GM19238 (cell line): ENCODE results near the gene ZNF521.
"Not testable (repeated sequence)": the region's sequence is repeated elsewhere in the genome, so short reads cannot be mapped to it uniquely, and the experiment has no call there.

ENCODE experiments used
- DNase-seq: peaks from one replicate; pipeline ENCODE4 v3.0.0; 2011; ENCODE audit warnings: low spot score; ENCODE audit not compliant: insufficient read length

Gene ZNF521

GRCh38 chr18:25289001-25289631 is 62.9 kb downstream of the ZNF521 start:
- no peak for DNase-seq

DNA sequence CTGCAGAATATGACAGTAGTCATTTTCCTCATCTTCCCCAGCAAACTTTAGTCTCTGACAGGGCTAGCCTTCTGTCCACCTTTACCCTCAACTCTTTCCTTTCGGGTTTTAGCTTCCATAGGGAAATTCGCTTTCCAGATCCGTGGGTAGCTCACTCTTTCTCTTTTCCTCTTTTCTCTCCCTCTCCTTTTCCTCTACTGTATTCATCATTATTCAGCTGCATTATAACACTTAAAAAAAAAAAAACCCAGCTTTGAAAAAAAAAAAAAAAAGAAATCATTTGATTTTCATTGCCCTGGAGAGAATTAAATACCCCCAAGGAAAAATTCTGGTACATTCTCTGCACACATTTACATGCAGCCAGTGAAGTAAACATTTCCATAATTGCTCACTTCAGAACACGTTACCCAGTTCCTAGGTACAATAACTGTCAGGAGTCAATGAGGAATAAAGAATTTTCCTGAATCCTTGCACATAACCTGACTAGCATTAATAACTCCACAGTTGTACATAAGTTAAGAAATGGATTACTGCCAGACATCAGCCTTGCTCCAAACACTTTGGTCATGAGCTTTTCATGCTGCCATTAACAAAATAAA is 63.5 kb downstream of the ZNF521 start:
- no peak for DNase-seq

DNA sequence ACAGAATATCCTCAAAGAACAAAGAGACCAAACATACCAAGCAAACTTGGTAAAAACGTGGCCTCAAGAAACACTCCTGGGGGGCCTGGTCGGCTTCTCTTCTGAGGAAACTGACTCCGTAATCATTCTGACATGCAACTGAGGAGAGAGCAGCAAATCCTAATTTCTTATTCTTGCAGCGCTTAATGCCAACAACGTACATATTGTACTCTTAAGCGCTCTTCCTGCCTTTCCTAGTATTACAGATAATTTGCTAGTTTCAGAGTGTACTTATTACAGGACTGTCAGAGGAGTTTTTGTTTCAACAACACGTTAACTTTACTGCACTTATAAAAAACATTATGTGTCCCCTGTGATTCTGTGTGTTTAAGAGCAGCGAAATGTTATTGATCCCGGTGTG is 64.9 kb downstream of the ZNF521 start:
- no peak for DNase-seq

GRCh38 chr18:25284861-25285550 is 67.0 kb downstream of the ZNF521 start:
- DNase-seq = no peak

DNA sequence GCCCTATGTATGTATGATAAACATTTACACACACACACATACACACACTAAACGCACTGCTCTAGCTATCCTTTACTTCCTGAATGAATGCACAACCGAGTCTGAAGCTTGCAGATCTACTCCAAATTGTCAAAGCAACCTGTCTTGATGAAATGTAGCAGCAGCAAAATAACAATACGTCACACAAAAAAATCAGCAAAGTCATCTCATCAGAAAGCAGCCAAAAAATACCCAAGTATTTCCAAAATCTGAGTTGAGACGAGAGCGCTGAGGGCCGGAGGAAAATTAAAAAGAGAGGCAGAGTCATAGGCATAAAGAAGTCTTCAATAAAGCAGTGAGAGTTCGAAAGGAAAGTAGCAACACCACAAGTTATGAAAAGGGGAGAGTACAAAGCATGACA is 67.7 kb downstream of the ZNF521 start:
- no peak for DNase-seq

GRCh38 chr18:25283781-25284180 is 68.2 kb downstream of the ZNF521 start:
- DNase-seq = no peak

DNA sequence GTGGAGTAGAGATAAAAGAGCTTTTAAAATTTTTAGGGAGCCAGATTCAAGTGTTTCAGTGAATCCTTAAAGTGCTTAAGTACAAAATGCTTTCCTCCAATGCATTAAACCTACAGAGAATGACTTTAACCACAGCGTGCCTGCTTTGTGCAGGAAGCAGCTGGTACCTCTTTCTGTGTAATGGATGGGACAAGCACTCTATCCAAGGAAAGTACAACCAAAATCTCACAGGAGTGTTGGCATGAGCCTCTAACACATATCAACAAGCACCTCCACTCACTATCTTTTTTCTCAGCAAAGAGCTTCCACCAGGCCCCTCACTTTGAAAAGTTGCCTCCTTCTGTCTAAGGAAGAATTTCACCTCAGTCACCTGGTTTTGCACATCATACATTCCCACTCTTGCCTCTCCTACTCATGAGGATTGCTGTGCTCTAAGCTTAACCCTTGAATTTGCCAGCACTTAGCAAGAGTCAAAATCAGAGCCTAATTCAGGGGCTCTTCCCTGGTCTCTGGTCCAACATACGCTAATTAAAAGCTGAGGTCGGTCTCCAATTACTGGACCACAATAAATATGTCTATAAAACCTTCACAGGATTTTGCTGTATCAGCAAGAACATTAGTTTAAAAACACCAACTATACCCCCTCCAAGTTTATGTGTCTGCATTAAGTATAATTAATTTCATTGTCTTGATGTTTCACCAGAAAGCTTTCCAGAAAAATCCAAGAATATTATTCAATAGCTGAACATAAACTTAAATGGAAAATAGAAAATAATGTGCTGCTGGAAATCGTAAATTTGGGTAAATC is 68.9 kb downstream of the ZNF521 start:
- no peak for DNase-seq

DNA sequence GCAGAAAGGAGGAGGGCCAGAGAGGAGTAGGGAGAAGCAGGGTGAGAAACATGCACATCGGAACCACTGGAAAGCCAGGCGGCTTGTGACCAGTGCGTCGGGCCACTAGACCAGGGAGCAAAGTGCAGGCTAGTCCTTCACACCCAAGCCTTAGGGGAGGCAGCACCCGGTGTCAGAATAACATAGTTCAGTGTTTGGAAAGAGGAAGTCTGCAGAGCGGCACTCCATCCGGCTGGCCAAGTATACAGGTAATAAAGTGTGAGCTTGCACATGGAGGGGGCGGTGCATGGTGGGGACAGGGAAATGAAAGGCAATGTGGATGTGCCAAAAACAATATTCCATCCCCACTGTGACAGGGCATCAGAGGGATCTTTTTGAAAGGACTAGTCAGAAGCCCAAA is 69.7 kb downstream of the ZNF521 start:
- no peak for DNase-seq

DNA sequence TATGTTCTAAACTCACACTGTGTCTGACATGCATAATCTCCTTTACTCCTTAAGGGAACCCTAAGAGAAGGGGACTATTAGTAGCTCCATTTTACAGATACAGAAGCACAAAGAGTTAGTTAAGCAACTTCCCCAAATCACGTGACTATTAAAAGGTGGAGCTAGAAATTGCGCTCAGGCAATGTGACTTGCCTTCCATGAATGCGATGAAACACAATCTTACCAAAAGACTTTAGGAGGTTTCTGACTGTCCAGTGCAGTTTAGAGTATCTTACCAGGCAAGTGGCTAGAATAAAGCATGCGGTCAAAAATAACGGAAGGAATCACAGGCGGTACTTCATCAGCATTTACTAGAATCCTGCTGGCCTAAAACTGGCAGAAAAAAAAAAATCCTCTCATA is 70.4 kb downstream of the ZNF521 start:
- DNase-seq = no peak

- no peak for DNase-seq
Observed at GRCh38 chr18:25279961-25280360, 72.0 kb downstream of the ZNF521 start.

DNA sequence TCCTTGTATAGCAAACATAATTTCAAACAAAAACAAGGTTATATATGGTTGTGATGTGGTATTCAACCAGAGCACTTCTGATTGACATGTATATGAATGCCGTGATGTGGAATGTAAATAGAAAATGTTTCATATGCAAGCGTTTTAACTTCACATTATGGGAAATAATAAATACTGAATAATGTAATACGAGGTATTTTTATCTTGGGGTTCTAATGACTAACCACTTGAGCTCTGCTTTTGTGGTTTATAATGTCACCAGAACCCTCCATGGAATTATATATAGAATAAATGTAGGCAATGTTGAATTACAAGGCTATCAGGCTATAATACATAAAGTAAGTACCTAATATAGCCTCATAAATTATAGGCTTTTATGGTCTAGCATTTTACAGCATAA is 72.4 kb downstream of the ZNF521 start:
- no peak for DNase-seq

DNA sequence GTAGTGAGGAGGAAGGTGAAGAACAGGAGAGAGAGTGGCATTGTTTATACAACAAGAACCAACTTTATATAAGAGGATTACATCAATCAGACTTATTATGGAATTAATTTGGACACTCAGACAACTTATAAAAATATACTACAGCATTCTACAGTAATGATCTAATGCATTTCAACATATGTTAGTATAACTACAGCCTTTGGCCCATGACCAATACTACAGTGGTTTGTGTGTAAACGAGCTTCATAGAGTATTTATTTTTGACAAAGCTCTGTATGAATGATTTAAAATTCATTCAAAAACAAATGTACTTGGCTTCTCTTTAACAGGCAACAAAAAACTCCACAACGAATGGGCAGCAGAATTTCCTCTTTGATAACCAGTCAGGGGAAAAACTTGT is 72.8 kb downstream of the ZNF521 start:
- DNase-seq = no peak

DNA sequence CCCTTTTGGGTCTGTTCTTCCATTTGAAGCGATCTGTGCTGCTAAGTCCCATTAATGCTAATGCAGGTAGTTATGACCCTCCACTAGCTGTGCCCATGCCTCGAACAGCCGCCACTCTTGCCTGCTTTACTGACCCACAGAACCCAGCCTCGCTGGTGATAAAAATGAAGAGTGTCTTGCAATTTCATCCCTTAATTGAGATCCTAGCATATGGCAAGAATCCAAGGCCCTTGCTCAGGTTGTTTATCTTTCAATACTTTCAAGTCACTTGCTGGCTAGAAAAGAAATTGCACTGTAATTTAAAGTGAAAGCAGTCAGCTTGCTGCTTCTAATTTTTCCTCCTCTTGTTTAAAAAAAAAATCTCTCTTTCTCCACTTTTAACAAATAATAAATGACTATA is 73.6 kb downstream of the ZNF521 start:
- no peak for DNase-seq

GRCh38 chr18:25275412-25276001 is 76.5 kb downstream of the ZNF521 start:
- no peak for DNase-seq

DNA sequence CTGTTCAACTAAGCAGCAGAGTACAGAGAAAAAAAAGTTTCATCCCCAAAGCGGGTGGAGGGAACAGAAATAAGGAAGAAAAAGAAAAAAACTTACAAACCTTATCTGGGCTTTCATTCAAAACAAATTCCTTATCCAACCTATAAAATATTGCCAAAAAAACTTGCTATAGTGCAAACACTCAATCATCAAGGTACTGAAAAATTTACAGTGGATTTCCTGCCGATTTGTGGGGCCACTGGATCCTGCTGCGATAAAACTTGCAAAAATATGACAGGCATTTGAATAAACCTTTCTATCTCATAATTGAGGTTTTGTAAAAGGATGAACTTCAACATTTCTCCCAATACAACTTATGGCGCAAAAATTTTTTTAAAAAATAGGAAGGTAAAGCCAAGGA is 77.0 kb downstream of the ZNF521 start:
- DNase-seq = no peak

DNA sequence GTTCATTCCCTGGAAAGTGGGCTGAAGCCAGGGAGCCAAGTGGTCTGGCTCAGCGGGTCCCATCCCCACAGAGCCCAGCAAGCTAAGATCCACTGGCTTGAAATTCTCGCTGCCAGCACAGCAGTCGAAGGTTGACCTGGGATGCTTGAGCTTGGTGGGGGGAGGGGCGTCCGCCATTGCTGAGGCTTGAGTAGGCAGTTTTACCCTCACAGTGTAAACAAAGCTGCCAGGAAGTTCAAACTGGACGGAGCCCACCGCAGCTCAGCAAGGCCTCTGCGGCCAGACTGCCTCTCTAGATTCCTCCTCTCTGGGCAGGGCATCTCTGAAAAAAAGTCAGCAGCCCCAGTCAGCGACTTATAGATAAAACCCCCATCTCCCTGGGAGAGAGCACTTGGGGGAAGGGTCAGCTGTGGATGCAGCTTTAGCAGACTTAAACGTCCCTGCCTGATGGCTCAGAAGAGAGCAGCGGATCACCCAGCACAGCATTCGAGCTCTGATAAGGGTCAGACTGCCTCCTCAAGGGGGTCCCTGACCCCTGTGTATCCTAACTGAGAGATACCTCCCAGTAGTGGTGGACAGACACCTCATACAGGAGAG is 84.9 kb downstream of the ZNF521 start:
- DNase-seq = not testable (repeated sequence)

GRCh38 chr18:25262920-25263319 is 89.0 kb downstream of the ZNF521 start:
- no peak for DNase-seq

DNA sequence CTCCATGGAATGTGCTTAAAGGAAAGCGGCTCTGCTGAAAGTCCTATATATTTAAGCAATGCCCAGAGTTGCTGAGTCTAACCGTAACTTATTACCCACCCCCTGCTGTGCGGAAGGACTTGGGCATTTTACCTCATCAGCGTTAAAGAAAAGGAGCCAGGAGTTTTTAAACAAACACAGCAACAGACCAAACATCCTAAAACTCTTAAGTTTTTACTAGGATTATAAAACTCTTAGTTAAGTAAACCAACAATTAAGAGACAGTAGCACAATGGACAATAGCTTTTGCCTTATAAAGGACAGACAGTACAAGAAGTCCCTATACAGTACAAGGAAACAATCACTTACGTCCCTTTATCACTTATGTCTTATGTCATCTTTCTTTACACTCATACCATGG is 90.2 kb downstream of the ZNF521 start:
- no peak for DNase-seq

GRCh38 chr18:25256439-25256838 is 95.5 kb downstream of the ZNF521 start:
- DNase-seq = no peak

- no peak for DNase-seq
Observed at GRCh38 chr18:25253779-25254178, 98.2 kb downstream of the ZNF521 start.

DNA sequence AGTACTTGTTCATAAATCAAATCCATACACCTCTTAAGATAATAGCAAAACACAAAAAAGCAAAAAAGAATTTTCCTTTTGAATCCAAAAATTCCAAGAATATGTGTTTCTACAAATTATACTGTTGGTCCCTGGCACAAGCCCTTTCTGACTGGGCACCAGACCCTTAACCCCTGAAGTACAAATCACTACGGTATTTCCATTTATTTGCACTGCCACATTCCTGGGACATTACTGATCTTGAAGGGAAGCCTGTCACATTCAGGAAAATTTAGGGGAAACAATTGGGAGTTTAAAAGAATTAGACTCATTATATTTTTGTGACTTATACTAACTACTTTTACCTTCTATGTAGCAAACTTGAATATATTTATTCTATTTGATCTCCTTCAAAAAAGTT is 98.8 kb downstream of the ZNF521 start:
- DNase-seq = no peak
